ENCODE results near the gene GPR55.

Gene GPR55

GRCh38 chr2:230900336-230900995 is 24.6 kb downstream of the GPR55 start:
- no peak for DNase-seq (ENCODE audit: low read depth)

GRCh38 chr2:230899786-230900185 is 25.3 kb downstream of the GPR55 start:
- DNase-seq (ENCODE audit: low read depth): no peak

- no peak for DNase-seq (ENCODE audit: low read depth)
These were observed 25.8 kb downstream of the GPR55 start for GRCh38 chr2:230899287-230899686.

GRCh38 chr2:230898713-230899091 is 26.3 kb downstream of the GPR55 start:
- no peak for DNase-seq (ENCODE audit: low read depth)

DNA sequence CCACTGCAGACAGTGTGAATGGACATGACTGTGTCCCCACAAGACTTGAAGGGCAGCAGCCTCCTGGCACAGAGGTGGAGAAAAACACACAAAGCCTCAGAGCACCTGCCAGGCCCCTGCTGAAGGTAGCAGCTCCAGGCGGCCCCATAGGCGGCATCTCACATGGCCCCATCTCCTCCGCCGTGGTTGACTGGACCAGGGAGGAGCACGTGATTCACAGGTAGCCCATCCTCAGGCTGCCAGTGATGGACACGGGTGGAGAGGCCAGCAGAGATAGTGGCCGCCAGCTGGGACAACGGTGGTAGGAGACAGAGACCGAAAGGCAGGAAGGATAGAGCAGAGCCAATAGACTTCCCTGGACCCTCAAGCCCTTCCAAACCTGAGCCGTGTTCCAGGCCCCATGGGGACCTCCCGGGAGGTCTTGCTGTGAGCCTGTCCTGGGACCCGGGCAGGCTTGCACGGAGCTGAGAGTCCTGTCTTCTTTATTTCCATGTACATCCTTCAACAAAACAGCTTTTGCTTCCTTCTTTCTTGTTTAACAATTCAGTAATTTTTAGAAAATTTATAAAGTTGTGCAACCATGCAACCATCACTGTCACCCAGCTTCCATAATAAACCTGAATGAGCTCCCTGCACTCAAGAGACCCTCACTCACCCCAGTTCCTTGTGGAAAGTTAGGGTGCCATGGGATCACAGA is 26.9 kb downstream of the GPR55 start:
- DNase-seq (ENCODE audit: low read depth): no peak

DNA sequence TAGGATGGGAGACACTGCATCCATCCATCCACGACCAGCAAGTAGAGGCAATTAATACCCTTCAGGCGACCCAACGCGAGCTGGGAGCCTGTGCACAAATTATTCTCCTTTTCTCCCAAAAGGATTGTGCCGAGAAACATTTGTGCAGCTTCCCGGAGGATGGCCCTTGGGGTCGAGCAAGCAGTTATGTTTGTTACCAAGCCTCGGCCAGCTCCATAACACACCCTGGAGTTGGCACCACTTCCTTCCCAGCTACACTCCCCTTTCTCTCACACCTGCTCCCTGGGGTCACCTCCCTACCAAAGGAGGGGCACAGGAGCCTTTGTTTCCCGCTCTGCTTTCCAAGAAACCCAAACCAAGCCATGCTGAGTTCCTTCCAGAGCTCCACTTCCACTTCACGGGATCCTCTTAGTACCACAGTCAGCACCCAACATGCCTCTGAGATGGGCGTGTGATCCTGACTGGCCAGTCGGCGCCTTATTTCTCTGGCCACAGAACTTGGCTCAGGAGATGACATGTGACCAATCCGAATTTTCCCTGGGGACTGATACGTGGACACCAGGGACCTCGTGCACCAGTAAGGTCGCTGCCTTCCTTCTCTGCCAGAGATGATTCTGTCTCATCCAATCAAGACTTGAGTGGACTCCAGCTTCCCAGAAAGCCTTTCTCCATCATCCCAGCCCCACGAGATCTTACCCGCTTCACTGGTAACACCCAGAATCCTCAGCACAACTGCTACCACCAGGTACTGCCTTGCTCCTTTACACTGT is 28.5 kb downstream of the GPR55 start:
- no peak for DNase-seq (ENCODE audit: low read depth)

DNA sequence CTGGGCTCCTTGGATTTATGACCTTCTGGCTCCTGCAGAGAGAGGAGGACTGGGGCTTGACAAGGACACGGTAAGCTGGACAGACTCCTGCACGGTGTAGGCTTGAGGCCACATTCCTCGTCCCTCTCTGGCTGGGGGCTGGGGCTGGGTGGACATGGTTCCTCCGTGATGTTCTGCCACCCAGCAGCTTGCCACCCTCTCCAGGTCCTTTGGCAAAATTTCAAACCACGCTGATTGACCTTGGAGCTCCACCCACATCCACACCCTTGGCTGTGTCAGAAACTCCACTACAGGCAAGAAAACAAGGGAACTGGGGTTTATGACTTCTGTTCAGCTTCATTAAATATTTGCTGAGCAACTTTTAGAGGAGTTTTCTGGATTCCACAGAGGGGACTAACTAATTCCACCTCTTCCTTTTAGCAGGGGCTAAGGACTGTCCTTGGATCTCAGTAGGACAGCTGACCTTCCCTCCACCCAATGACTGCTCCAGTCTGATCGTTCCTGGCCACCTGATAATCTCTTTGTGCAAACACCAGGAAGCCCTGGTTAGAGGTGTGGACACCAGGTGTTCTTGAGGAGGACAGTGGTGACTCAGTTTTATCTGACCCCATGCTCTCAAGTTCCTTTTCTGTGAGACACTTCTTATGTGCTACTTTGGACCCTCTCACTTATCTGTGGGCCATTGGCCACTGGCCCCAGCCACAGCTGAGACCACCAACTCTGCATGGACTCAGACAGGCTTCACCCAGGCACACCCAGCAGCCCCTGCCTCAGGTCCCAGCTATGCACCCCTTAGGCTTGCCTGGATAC is 29.3 kb downstream of the GPR55 start:
- DNase-seq (ENCODE audit: low read depth): no peak

GRCh38 chr2:230893841-230894781 is 30.9 kb downstream of the GPR55 start:
- no peak for DNase-seq (ENCODE audit: low read depth)

DNA sequence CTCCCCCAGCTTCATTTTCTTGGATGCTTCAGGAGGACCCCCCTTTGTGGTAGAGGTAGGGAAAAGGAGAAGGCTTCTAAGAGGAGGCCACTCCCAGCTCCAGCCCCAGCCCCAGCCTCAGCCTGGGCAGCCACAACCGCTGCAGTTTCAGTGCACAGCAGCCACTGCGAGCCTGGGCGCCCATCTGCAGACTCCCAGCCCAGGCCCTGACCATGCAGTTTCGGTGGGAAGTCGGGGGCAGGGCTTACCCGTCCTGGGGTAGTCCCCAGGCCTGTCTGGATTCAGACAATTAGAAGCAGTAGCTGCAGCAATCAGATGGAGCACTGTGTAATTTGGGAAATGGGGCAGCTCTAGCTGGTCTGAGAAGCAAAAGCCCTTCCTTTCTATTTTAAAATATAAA is 31.7 kb downstream of the GPR55 start:
- DNase-seq (ENCODE audit: low read depth): no peak

GRCh38 chr2:230891509-230891908 is 33.5 kb downstream of the GPR55 start:
- no peak for DNase-seq (ENCODE audit: low read depth)

GRCh38 chr2:230891064-230891463 is 34.0 kb downstream of the GPR55 start:
- DNase-seq (ENCODE audit: low read depth): no peak

- no peak for DNase-seq (ENCODE audit: low read depth)
These were observed 34.4 kb downstream of the GPR55 start for GRCh38 chr2:230890646-230891045.

GRCh38 chr2:230889911-230890601 is 35.0 kb downstream of the GPR55 start:
- DNase-seq (ENCODE audit: low read depth): no peak

- DNase-seq (ENCODE audit: low read depth): no peak
These were observed 36.1 kb downstream of the GPR55 start for GRCh38 chr2:230888824-230889400.

DNA sequence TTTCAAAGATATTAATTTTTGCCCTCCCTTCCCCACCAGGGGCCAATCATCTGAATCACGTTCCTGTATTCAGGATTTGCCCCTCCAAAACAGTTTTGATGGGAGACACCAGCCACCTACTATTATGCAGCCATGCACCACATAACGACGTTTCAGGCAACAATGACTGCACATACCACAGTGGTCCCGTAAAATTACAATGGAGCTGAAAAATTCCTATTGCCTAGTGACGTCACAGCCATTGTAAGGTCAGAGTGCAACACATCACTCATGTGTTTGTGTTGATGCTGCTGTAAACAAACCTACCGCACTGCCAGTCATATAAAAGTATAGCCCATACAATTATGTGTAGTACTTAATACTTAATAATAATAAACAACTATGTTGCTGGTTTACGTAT is 37.7 kb downstream of the GPR55 start:
- DNase-seq (ENCODE audit: low read depth): no peak

DNA sequence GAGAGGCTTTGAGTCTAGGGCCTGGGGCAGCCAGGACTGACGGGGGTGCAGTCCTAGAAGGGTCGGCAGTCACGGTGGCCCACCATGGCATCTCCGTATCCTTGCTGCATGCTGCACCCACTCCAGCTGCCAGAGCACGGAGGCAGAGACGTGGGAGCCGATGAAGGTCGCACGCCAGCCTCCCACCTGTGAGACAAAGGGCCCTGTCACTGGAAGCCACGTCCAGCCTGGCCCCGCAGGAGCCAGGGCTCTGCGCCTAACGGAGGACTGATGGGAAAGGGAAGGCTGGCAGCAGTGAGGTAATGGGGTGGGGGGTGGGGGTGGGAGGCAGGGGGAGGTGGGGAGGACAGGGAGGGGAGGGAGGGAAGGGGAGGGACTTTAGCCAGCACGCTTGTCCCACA is 38.4 kb downstream of the GPR55 start:
- no peak for DNase-seq (ENCODE audit: low read depth)

DNA sequence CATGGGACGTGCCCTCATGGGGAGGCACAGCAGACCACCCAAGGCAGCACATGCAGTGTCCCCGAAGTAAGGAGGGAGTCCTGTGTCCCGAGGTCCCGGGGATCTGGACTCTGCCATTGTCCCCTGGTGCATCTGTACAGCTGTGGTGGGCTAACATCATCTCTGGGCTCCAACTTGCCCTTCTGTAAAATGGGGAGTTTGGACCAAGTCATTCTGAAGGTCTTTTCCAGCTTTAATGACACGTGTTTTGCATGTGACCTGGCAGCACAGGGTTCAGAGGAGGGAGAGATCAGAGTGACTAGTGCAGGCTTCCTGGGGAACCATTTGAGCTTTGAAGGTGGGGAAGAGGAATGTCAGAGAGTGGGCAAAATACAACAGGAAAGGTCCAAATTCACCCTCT is 38.8 kb downstream of the GPR55 start:
- DNase-seq (ENCODE audit: low read depth): no peak

- DNase-seq (ENCODE audit: low read depth): peak; percentile 14
These were observed 39.4 kb downstream of the GPR55 start for GRCh38 chr2:230885463-230886130.

- DNase-seq (ENCODE audit: low read depth): no peak
These were observed 43.2 kb downstream of the GPR55 start for GRCh38 chr2:230881840-230882239.

DNA sequence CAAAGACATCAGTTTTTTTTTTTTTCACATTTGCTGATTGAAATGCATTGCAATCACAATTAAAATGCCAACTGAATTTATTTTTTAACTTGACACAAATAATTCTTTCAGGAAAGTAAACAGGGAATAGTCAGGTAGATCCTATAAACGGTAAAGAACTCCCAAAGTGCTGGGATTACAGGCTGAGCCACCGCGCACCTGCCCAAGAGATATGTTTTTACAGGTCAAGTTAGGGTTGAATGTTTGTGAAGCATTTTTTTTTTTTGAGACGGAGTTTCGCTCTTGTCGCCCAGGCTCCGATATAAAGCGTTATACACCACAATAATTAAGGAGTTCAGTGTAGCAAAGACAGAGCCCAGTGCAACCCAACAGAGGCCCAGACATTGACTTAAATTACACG is 45.2 kb downstream of the GPR55 start:
- no peak for DNase-seq (ENCODE audit: low read depth)
